Type B pancreatic cell (in vitro differentiated cells): ENCODE measurements around the gene RLN1. TPM values are rescaled to one million over a fixed set of nuclear protein-coding genes. Genes with fewer than 3 reads are reported as not detected.
"Not testable (repeated sequence)": the region's sequence is repeated elsewhere in the genome, so short reads cannot be mapped to it uniquely, and the experiment has no call there.

ENCODE experiments used
- DNase-seq: peaks from one replicate; pipeline ENCODE4 v3.0.0; 2021; ENCODE audit warnings: mixed read lengths; ENCODE audit not compliant: unreplicated experiment; ENCODE audit errors: extremely low spot score
- H3K27ac Mint-ChIP-seq: 2 replicates; pipeline ENCODE4 v1.8.0; 2021; ENCODE audit warnings: mild to moderate bottlenecking, mixed read lengths
- H3K27me3 Mint-ChIP-seq: 2 replicates; pipeline ENCODE4 v1.8.0; 2021; ENCODE audit warnings: mixed read lengths
- H3K36me3 Mint-ChIP-seq: 2 replicates; pipeline ENCODE4 v1.8.0; 2021; ENCODE audit warnings: mixed read lengths
- H3K4me1 Mint-ChIP-seq: one replicate; pipeline ENCODE4 v1.8.0; 2021; ENCODE audit warnings: mixed read lengths; ENCODE audit not compliant: unreplicated experiment
- H3K4me3 Mint-ChIP-seq: 2 replicates; pipeline ENCODE4 v1.8.0; 2021; ENCODE audit warnings: mild to moderate bottlenecking, mixed read lengths
- H3K9me3 Mint-ChIP-seq: 2 replicates; pipeline ENCODE4 v1.8.0; 2021; ENCODE audit warnings: mixed read lengths
- total RNA-seq: library from RNA; stranded (reverse); gene quantifications from 2 replicates; pipeline ENCODE4 v1.2.1, GENCODE V29; 2021; ENCODE audit warnings: low replicate concordance
- TF ChIP-seq, protein P1 (sequence below): fragments of 200-600 bp; sonication (generic); conservative IDR thresholded peaks from 2 replicates; pipeline ENCODE4 v1.5.0; 2021; ENCODE audit warnings: antibody characterized with exemption, mild to moderate bottlenecking

The RLN1 gene
- total RNA-seq, 1 donor from 2014 or later: 0.41 TPM

GRCh38 chr9:5336688-5337087 is 3.0 kb downstream of the RLN1 start:
- no peaks in the 10 kb centered on the region for H3K4me1 Mint-ChIP-seq

GRCh38 chr9:5331276-5331675 is 8.4 kb downstream of the RLN1 start:
- H3K4me3 Mint-ChIP-seq, H3K27ac Mint-ChIP-seq, H3K27me3 Mint-ChIP-seq, H3K36me3 Mint-ChIP-seq, H3K4me1 Mint-ChIP-seq, DNase-seq, H3K9me3 Mint-ChIP-seq: not testable (repeated sequence)

More at GRCh38 chr9:5336688-5337087, 3.0 kb downstream of the RLN1 start:
- Mint-ChIP-seq H3K36me3 (no peaks in the 10 kb centered on the region), H3K27me3 (no peaks in the 10 kb centered on the region), H3K9me3 (no peaks in the 10 kb centered on the region), H3K4me3 (no peak overlapping the region), H3K27ac (no peak overlapping the region)
- TF ChIP-seq, protein P1, sequence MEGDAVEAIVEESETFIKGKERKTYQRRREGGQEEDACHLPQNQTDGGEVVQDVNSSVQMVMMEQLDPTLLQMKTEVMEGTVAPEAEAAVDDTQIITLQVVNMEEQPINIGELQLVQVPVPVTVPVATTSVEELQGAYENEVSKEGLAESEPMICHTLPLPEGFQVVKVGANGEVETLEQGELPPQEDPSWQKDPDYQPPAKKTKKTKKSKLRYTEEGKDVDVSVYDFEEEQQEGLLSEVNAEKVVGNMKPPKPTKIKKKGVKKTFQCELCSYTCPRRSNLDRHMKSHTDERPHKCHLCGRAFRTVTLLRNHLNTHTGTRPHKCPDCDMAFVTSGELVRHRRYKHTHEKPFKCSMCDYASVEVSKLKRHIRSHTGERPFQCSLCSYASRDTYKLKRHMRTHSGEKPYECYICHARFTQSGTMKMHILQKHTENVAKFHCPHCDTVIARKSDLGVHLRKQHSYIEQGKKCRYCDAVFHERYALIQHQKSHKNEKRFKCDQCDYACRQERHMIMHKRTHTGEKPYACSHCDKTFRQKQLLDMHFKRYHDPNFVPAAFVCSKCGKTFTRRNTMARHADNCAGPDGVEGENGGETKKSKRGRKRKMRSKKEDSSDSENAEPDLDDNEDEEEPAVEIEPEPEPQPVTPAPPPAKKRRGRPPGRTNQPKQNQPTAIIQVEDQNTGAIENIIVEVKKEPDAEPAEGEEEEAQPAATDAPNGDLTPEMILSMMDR: no peak
- no peak for DNase-seq

DNA sequence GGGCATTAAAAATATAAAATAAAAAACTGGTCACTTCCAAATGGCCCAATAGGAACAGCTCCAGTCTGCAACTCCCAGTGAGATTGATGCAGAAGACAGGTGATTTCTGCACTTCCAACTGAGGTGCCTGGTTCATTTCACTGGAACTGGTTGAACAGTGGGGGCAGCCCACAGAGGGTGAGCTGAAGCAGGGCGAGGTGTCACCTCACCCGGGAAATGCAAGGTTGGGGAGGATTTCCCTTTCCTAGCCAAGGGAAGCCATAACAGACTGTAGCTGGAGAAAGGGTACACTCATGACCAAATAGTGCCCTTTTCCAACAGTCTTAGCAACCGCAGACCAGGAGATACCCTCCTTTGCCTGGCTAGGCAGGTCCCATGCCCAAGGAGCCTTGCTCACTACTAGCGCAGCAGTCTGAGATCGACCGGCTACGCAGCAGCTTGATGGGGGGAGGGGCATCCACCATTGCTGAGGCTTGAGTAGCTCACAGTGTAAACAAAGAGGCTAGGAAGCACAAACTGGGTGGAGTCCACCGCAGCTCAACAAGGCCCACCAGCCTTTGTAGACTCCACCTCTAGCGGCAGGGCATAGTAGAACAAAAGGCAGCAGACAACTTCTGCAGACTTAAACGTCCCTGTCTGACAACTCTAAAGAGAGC is 12.7 kb downstream of the RLN1 start:
- Mint-ChIP-seq H3K27ac (no peak overlapping the region), H3K4me3 (no peak overlapping the region), H3K27me3 (no peaks in the 10 kb centered on the region), H3K9me3 (peaks cover 5% of the 10 kb centered on the region), H3K4me1 (no peaks in the 10 kb centered on the region), H3K36me3 (peaks cover 3% of the 10 kb centered on the region)
- TF ChIP-seq, protein P1: no peak
- DNase-seq: no peak

DNA sequence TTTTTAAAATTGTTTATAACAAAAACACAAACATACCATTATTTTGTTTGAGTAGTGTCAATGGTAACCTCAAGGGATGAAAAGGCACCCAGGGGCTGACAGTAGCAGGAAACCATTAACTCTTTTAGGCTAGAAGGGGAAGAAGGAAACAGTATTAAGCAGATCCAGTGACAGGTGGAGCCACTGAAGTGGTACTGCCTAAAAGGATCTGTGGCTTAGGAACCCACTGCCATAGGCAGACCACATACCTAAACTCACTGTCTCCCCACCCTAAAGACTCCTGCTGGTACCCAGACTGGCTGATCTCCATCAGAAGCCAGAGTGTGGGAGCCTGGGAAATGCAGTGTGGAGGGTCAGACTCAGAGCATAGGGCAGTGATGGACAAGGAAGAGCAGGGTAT is 13.5 kb downstream of the RLN1 start:
- no peaks in the 10 kb centered on the region for H3K27me3 Mint-ChIP-seq
- TF ChIP-seq, protein P1: no peak
- no peak overlapping the region for H3K4me3 Mint-ChIP-seq
- no peak overlapping the region for H3K27ac Mint-ChIP-seq
- peaks cover 5% of the 10 kb centered on the region for H3K9me3 Mint-ChIP-seq
- no peaks in the 10 kb centered on the region for H3K4me1 Mint-ChIP-seq
- peaks cover 3% of the 10 kb centered on the region for H3K36me3 Mint-ChIP-seq
- no peak for DNase-seq

DNA sequence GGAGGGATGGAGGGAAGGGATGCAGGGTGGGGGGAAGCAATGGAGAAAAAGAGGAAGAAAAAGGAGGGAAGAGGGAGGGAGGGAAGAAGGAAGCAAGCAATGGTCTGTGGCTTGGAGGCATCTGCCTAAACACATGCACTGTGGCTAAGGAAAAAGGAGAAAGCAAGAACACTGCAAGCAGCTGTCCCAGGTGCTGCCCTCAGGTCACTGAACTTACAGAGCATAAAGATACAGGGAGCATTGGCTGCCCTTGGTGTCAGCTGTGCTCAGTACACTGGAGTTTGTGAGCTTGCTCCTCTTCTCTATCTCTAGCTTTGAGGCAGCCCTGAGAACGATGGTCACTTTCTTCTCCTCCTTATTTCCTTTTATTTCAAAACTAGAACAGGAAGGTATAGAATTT is 18.1 kb downstream of the RLN1 start:
- H3K27me3 Mint-ChIP-seq, H3K27ac Mint-ChIP-seq, H3K9me3 Mint-ChIP-seq, H3K4me3 Mint-ChIP-seq, DNase-seq, H3K36me3 Mint-ChIP-seq, H3K4me1 Mint-ChIP-seq: not testable (repeated sequence)

DNA sequence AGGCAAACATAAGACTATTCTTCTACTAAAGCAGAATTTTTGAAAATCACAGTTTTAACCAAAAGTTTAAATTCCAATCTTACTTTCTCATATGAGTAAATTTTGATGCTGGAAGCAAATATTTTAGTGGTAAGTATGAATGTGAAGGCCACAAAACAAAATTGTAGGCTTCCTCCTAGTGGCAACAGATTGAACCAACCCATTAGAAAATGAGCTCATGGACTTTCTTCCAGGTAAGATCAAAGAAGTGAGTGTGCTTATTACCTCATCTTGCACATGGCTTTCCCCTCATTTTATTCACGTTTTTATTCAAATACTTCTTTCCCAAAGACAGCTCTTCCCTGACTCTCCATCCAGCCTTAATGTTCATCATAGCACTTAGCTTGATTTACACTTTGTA is 18.6 kb downstream of the RLN1 start:
- Mint-ChIP-seq H3K4me3 (no peak overlapping the region), H3K4me1 (no peaks in the 10 kb centered on the region), H3K27me3 (no peaks in the 10 kb centered on the region), H3K36me3 (no peaks in the 10 kb centered on the region), H3K9me3 (no peaks in the 10 kb centered on the region), H3K27ac (no peak overlapping the region)
- TF ChIP-seq, protein P1: peak; percentile 27
- no peak for DNase-seq

DNA sequence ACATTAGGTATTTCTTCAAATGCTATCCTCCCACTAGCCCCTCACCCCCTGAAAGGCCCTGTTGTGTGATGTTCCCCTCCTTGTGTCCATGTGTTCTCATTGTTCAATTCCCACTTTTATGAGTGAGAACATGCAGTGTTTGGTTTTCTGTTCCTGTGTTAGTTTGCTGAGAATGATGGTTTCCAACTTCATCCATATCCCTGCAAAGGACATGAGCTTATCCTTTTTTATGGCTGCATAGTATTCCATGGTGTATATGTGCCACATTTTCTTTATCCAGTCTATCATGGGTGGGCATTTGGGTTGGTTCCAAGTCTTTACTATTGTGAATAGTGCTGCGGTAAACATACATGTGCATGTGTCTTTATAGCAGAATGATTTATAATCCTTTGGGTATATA is 23.3 kb downstream of the RLN1 start:
- not testable (repeated sequence) for DNase-seq

More for the DNA sequence above, 23.3 kb downstream of the RLN1 start:
- not testable (repeated sequence) for H3K9me3 Mint-ChIP-seq, H3K36me3 Mint-ChIP-seq, H3K4me3 Mint-ChIP-seq, H3K27me3 Mint-ChIP-seq, H3K27ac Mint-ChIP-seq, H3K4me1 Mint-ChIP-seq
